NOMO-1 treated with dmso at 0.1 percent for 144 hours (cell line): Measurements from ENCODE around the gene P2RX3.
"Not testable (repeated sequence)": the region's sequence is repeated elsewhere in the genome, so short reads cannot be mapped to it uniquely, and the experiment has no call there.

Experiments used
- DNase-seq: peaks from one replicate; lab custom pipeline; 2025; ENCODE audit not compliant: unreplicated experiment; lab: John Stamatoyannopoulos, UW

Gene P2RX3

DNA sequence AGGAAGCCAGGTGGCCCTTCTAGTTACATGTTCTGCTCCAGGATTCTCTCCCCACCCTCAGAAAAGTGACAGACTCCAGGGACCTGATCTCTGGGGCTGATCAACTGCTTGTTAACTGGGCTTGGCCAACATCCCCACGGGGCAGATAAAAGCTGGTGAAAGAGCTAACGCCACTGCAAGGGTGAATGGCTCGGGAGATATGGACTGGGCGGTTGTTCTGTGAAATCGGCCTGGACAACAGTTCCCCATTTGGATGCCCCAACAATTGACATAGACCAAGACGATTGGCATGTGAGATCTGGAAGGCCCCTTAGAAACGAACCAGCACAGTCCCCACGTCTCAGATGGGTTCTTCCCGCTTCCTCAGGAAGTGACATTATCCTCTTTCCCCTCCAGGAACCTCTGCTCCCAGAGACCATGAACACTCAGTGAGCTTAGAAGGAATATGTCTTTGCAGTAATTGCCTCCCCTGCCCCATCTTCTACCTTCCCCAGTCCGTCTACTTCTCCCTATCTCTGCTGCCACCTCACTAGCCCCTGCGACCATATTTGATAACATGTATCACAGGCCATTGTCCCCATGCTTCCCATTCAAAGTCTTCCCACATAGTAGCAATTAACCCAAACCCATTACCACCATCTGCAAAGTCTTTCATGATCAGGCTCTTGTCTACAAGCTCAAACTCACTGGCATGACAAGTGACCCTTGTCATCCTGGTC is 57.9 kb downstream of the P2RX3 start:
- DNase-seq = no peak

DNA sequence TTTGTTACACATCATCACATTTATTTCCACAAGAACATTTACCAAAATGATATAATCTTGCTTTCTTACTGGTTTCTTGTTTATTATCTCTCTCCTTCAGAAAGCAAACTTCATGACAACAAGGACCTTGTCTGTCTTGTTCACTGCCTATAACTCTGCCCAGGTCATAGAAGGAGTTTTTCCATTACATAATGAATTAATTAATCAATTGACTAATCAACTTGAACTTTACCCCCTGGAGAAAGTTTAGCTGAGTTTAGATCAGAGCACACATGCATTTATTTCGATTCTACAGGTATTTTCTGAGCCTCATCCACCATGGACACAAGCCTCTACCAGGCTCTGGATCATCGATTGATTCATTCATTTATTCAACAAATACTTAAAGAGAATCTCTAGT is 58.6 kb downstream of the P2RX3 start:
- DNase-seq = no peak

DNA sequence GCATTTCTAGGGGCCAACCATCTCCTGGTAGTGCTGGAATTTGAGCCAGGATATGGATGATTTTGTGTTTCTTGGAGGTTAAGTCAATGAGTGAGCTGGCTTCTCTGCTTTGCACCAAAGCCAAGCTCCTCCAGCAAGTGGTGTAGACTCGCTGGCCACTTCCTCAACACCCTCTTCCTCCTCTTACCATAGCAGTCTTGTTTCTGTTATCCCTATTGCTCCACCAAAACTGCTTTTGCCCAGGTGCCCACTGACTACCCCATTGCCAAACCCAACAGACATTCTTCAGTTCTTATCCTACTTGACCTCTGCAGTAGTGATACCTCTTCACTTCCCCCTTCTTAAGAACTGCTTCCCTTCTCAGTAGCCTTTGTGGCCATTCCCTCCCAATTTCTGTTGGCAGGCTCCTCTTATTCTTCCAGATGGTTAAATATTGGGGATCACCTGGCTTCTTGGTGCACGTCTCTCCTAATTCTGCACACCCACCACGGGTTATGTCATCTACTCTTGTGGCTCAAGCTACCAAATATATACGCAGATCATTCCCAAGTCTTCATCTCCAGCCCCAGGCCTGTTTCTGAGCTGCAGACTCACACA is 59.3 kb downstream of the P2RX3 start:
- peak; percentile 63 for DNase-seq

DNA sequence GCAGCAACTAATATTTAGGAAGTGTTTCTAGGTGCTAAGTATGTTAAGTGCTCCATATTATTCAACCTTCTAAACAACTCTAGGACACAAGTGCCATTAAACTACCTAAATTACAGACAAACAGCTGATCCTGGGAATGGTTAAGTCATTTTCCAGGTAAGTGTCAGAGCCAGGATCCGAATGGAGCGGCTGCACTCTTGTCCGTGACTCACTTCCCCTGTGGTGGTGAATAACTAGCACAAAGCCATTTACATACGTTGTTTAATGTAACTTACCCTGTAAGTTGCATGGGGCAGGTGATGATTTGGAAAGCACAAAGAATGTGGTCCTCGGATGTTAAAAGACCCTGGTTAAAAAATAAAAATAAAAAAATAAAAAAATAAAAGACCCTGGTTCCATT is 61.1 kb downstream of the P2RX3 start:
- no peak for DNase-seq

DNA sequence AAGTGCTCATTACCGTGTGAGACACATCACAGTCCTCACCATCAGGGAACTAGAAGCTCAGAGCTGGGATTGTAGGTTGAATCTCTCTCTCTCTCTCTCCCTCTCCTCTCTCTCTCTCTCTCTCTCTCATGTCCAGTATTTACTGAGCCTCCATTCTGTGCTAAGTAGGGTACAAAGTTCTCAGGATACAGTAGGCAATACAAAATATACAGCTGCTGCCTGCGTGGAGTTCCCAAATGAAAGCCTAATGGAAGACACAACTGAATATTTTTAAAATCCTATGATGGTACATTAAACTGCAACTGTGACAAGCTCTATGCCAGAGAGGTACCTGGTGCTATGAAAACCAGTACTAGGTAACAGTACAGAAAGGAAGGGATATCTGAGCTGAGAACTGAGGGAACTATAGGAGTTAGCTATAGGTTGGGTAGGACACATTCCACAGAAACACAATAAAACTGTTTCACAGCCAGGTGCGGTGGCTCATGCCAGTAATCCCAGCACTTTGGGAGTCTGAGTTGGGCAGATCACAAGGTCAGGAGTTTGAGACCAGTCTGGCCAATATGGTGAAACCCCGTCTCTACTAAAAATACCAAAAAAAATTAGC is 61.9 kb downstream of the P2RX3 start:
- DNase-seq = no peak

DNA sequence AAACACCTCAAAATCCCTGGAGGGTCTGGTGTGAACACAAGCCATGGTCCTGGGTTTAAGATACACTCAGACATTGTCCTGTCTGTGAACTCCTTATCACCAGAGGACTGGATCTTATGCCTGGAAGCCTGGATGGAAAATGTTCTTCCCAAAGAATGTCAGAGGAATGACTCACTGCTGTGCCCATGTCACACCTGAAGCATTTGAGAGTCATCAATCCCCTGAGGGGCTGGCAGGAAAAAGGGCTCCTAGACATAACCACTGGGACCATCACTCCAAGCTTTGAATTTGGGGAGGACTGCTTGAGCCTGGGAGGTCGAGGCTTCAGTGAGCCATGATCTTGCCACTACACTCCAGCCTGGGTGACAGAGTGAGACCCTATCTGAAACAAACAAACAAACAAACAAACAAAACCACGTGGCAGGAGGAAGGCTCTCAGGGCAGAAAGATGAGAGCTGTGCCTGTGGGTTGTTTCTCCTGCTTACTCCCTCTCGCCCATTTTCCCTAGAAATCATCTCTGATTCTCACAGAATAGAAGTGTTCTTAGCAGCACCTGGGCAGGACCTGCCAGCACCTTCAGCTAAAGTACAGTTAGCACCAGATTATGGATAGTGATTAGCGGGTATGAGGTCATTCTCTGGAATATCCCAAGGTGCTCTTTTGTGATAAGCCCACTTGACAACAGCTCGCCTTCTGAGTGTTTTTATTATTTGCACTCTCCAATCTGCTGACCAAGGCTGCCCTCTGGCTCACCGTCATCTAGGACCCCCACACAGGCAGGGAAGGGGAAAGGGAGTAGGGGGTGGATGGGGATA is 64.2 kb downstream of the P2RX3 start:
- DNase-seq = no peak

DNA sequence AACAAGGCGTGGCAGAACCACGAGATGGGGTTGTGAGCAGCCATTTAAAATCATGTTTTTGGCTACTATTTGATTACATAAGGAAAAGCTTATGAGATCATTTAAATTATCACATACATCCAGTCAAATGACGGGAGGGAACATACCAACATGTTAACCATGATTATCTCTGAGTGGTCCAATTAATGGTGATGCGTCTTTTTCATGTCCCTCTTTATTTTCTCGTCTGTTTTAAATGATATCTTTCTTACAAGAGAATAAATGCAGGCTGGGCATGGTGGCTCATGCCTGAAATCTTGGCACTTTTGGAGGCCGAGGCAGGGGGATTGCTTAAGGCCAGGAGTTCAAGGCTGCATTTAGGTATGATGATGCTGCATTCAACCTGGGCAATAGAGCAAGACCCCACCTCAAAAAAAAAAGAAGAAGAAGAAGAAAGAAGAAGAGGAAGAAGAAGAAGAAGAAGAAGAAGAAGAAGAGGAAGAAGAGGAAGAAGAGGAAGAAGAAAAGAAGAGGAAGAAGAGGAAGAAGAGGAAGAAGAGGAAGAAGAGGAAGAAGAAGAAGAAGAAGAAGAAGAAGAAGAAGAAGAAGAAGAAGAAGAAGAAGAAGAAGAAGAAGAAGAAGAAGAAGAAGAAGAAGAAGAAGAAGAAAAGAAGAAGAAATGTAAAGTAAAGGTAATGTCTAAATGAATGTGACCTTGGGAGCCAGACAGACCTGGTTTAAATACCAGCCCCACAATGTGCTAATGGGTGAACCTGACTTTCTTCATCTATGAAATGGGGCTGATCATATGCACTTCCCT is 65.0 kb downstream of the P2RX3 start:
- DNase-seq = not testable (repeated sequence)

DNA sequence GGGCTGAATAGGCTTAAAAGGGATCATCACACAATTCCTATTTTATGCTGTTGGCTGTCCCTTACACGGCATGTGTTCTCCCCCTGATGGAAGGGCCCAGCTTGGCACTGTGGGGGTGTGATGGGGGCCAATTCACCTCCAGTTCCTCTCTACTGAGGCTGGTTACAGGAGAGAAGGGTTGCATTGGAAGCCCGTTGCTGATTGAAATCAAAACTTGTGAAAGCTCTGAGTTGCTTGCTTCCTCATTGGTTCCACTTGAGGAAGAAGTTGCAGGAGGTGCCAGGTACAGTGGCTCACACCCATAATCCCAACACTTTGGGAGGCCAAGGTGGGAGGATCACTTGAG is 65.6 kb downstream of the P2RX3 start:
- no peak for DNase-seq

DNA sequence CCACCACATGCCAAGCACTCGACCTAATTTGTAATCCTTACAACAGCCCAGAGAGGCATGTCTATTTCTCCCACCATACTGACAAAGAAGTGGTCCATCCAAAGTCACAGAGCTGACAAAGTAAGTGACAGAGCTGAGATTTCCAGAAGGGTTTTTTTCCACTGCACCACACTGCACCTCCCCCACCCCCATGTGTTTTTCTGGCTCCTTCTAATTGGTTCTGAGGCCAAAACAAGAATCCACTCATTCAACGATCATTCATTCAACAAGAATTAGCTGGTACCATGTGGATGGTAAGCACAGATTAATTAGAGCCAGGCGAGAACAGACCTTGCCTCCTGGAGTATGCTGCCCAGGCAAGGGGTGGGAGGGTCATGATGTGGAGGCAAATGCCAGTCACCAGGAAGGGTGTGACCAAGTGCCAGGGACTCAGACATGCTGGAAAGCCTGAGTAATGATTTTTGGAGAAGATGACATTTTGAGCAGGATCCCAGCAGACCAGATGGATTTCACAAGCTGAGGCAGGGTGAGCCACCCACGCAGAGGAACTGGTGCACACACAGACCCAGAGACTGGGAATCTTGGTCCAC is 67.2 kb downstream of the P2RX3 start:
- DNase-seq = no peak

DNA sequence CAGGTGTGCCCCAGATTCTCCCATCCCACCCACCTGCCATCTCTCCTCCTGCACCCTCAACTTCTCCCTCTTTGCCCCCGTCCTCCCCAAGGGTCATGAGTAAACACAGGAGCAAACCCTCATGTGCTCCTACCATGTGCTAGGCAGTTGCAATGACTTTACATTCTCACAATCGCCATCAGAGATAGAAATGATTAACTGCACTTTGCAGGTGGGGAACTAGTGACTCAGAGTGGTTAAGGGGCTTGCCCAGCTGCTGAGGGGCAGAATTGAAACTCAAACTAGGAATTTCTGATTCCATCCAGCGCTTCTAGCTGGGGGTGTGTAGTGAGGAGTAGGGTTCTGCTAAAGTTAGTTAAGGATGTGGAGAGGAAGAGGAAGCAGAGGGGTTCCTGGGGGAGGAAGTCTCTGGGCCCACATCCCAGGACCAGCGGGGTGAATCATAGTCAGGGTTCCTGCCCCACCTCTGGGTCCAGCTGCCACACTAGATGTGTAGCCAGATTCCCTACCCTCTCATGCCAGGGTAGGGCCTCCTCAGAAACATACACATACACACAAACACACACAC is 68.3 kb downstream of the P2RX3 start:
- no peak for DNase-seq

DNA sequence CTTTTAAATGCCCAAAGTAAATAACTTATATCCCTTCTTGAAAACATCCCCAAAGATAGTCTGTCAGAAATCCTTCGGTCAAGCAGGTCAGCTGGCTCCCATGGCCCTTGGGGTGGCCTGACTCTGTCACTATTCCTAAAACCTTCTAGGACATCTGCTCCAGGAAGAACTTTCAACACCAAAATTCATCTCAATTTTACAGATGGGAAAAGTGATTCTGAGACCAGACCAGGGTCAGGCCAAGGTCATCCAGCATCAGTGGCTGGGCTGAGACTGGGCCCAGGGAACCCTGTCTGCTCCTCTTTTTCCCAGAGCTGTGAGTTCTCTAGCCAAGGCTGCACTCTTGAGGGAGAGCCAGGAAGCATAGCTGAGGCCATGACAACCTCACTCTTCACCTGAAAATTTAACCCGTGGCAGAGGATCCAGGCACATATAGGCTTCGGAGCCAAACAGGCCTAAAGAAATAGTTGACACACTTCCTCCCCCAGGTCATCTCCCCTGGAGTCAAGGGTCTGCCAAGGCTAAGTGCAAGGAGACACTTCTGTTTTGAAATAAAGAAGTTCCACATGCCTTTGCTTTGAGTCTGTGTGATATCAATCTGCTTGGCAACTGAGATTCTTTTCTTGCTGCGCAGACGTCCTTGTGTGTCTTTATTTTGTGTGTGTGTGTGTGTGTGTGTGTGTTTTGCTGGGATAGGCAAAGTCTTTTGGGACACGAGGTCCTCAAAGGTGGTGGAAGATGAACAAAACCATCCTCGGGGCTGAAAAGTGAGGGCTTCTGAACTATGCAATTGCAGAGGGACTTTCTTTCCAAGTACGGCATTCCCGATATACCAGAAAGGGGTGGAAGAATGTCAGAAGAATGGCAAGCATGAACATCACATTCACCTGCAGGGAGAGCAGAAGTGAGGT is 69.1 kb downstream of the P2RX3 start:
- DNase-seq = no peak

DNA sequence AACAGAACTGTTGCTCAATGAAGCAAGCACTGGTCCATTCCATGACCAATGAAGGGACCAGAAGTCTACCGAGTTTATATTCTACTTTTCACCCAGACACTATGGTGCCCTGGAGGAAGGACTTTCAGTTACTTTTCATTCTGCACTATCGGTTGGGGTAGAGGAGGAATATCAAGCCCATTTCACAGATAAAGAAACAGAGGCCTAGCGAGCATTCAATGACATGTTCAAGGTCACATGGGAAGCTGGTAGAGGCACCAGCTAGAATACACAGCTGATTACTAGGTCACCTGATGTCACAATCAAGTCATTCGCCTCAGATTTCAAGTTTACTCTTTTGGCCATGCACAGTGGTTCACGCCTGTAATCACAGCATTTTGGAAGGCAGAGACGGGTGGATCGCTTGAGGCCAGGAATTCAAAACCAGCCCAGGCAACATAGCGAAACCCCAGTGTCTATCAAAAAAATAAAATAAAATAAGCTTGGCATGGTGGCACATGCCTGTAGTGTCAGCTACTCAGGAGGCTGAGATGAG is 69.9 kb downstream of the P2RX3 start:
- DNase-seq = no peak

DNA sequence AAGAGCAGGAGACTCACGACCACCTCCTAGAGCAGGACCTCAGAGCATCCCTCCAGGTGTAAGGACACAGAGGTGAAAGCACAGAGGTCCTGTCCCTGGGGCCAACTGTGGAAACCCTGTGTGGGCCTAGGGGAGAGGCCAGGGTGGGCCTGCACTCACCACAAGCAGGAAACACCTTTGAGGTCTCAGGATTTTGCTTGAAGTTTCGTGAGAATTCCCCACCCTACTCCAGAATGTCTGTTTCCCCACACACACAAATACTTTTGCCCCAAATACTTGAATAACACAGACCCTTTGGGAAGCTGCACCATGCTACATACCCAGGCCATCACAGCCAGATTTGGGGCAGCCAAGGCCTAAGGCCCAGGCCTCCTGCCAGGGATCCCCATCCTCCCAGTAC is 70.6 kb downstream of the P2RX3 start:
- no peak for DNase-seq

DNA sequence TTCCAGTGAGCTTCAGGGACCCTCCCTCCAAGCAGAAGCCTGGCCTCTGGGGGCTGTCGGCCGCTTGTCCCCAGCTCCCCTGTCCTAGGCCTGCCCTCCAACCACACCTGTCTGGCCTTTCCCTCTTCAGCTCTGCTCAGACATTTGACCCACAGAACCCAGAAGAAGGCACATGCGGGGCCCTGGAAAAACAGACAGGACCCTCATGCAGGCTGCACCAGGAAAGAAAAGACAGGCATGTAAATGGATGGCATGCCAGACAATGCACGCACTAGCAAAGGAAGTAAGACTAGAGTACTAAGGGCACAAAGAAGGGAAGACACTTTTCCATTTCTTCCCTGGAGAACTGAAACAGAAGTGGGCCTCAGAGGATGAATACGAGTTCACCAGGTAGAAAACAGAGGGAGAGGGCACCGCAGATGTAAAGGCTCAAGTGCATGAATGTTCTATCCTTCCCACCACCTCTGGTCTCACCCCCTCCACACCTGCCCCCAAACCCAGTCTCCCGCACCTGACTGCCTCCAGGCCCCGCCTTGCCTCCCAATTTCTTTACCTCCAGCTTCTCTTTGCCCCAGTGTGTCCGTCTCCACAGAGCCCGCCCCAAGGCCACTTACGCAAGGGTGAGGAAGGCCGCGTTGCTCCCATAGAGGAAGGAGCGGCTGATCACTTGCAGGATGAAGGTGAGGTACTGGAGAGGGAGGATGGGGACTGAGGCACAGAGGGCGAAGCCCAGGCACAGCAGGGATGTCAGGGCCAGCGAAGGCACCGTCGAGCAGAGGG is 71.4 kb downstream of the P2RX3 start:
- no peak for DNase-seq

DNA sequence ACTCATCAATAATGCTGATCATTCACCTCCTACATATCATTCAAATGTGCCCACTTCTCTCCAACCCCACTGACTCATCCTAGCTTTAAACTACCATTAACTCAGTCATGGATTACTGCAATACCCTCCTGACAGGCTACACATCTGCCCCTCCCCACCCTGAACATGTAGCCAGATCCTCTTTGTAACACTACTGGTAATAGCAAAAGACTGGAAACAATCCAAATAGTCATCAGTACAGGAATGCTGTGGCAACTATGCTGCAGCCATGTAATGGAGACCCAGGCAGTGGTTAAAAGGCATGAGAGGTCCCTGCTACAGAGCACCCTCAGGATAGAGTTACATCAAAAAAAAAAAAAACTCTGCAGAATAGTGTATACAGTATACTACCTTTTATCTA is 72.1 kb downstream of the P2RX3 start:
- DNase-seq = no peak

DNA sequence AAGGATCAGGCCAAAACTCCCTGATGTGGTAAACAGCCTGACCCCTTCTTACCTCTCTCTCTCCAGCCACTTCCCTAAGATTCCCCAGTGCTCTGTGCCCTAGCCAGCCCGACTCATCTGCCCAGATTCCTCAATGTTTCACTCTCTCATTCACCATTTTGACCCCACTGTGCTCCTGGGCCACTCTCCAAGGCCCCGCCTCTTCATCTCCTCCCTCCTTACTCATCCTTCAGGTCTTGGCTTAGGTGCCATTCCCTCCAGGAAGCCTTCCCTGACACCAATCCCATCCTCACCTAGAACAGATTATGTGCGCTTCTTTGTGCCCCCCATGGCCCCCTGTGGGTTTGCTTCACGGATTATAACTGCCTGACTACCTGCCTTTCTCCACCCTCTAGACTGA is 75.5 kb downstream of the P2RX3 start:
- DNase-seq = no peak

DNA sequence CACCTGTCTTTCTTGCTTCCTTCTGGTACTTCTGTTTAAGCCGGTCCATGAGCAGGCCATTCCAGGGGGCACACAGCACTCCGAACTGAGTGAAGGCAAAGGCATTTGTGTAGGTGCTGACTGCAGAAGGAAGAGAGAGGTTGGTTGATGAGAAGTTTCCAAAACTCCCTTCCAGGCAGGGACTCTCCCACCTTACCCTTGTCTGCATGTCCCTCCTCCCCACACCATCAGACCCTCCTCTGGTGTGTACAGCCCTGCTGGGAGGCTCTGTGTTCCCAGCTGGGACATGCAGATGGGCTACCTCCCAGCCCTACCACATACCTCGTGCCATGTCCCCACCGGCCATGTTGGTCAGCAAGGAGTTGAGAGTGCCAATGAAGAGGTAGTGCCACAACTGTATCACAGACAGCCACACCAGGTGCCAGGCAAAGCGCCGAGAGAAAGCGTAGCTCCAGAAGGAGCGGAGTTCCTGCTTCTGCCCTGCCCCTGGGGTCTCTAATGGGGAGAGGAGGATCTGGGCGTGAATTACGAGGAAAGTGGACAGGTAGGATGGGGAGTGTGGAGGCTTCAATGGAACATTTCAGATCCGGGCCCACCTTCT is 76.6 kb downstream of the P2RX3 start:
- no peak for DNase-seq

DNA sequence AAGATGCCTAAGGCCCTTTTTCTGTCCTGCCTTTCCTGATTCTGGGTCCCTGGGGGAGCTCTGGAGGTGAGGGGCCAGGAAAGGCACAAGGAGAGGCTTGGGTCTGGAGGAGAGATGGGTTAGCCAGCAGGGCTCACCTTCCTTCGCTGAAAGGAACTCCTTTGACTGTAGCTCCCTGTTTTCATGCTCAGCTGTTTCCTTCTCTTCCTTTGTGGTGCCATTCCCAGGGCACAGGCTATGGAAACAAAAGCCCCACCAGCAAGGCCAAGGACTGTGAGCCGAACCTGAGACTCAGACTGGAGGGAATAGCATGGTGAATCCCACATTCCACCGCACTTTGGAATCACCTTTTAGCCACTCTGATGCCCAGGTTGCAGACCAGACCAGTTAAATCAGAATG is 78.3 kb downstream of the P2RX3 start:
- no peak for DNase-seq
